Measurements from ENCODE around the gene SLC5A11.

- TF ChIP-seq CTCF (IDR thresholded peaks at IDR 0.05) (no peak), POLR2A (IDR thresholded peaks at IDR 0.05) (no peak)
Measured at GRCh38 chr16:24861461-24861860, 15.7 kb downstream of the SLC5A11 start.
